GM13977 (cell line): ENCODE measurements around the gene SCYL1.
A peak's percentile ranks its signal among the peaks of the same experiment; 100 is the strongest.

ENCODE experiments used
- DNase-seq: peaks from one replicate; pipeline ENCODE4 v3.0.0; 2012; ENCODE audit warnings: low spot score
- CTCF ChIP-seq: IDR thresholded peaks from 2 replicates; pipeline ENCODE4 v1.5.1; 2012; ENCODE audit warnings: mild to moderate bottlenecking, control low read depth; ENCODE audit not compliant: insufficient read depth; ENCODE audit errors: extremely low read depth, missing control alignments
- in situ Hi-C: fragments of 300-500 bp; cut with MboI; formaldehyde crosslinking; loops from one replicate; pipeline ENCODE4 v1.12.0; 2022; ENCODE audit warnings: low sequenced_read_pairs, low pct_unique_long_range_greater_than_20kb, mixed read lengths, inconsistent platforms; ENCODE audit not compliant: unreplicated experiment

The SCYL1 gene

GRCh38 chr11:65551572-65552387 lies 26.9 kb downstream of the SCYL1 start:
- in situ Hi-C loops = no loop called here
- TF ChIP-seq CTCF = peak; percentile 84
- DNase-seq = peak; percentile 79

GRCh38 chr11:65552388-65552951 lies 27.6 kb downstream of the SCYL1 start:
- in situ Hi-C loops = no loop called here
- no peak for DNase-seq

GRCh38 chr11:65553301-65554001 lies 28.6 kb downstream of the SCYL1 start:
- TF ChIP-seq CTCF = no peak
- no peak for DNase-seq
- in situ Hi-C loops = no loop called here

More at GRCh38 chr11:65552388-65552951, 27.6 kb downstream of the SCYL1 start:
- TF ChIP-seq CTCF = no peak

- DNase-seq = no peak
- no peak for TF ChIP-seq CTCF
- in situ Hi-C loops = no loop called here
Observed at GRCh38 chr11:65554057-65554818, 29.4 kb downstream of the SCYL1 start.

GRCh38 chr11:65554842-65555430 lies 30.1 kb downstream of the SCYL1 start:
- no peak for DNase-seq

More at GRCh38 chr11:65554842-65555430, 30.1 kb downstream of the SCYL1 start:
- in situ Hi-C loops = no loop called here
- no peak for TF ChIP-seq CTCF
